GM23338 (cell line): ENCODE measurements around the gene TJAP1. TPM values are rescaled to one million over a fixed set of nuclear protein-coding genes. Genes with fewer than 3 reads are reported as not detected.

ENCODE experiments used
- ATAC-seq: fragments of 200-7000 bp; cut with Tn5 transposase; 3 replicates; pipeline ENCODE4 v1.9.1; 2020
- DNase-seq: peaks from one replicate; pipeline ENCODE4 v3.0.0-alpha.2; 2015; ENCODE audit warnings: low spot score
- H2AFZ ChIP-seq: fragments of 200-600 bp; sonication (generic); 2 replicates; pipeline ENCODE4 v1.8.0; 2016; ENCODE audit warnings: antibody characterized with exemption, mild to moderate bottlenecking, moderate library complexity
- H3F3A ChIP-seq: fragments of 200-600 bp; sonication (generic); replicated peaks from 2 replicates; pipeline ENCODE4 v1.8.0; 2017; ENCODE audit warnings: antibody characterized with exemption, mixed run types, low read depth
- H3K27ac ChIP-seq: fragments of 200-600 bp; sonication (generic); 2 replicates; pipeline ENCODE4 v1.6.1; 2016; ENCODE audit warnings: low read depth
- H3K27me3 ChIP-seq: fragments of 200-600 bp; sonication (generic); 2 replicates; pipeline ENCODE4 v1.8.0; 2016; ENCODE audit warnings: mild to moderate bottlenecking, mixed run types, moderate library complexity; ENCODE audit not compliant: insufficient read depth
- H3K36me3 ChIP-seq: fragments of 200-600 bp; sonication (generic); 2 replicates; pipeline ENCODE4 v1.8.0; 2016; ENCODE audit warnings: mild to moderate bottlenecking; ENCODE audit not compliant: insufficient read depth
- H3K4me1 ChIP-seq: fragments of 200-600 bp; sonication (generic); 2 replicates; pipeline ENCODE4 v1.8.0; 2016; ENCODE audit warnings: mild to moderate bottlenecking, moderate library complexity; ENCODE audit not compliant: insufficient read depth
- H3K4me2 ChIP-seq: fragments of 200-600 bp; sonication (generic); 2 replicates; pipeline ENCODE4 v1.7.1; 2017; ENCODE audit warnings: mixed run types
- H3K4me3 ChIP-seq: fragments of 200-600 bp; sonication (generic); 2 replicates; pipeline ENCODE4 v1.6.1; 2016; ENCODE audit warnings: mixed run types
- H3K79me2 ChIP-seq: fragments of 200-600 bp; sonication (generic); replicated peaks from 2 replicates; pipeline ENCODE4 v1.8.0; 2017; ENCODE audit warnings: mild to moderate bottlenecking; ENCODE audit not compliant: insufficient read depth
- H3K9me2 ChIP-seq: fragments of 200-600 bp; sonication (generic); 2 replicates; pipeline ENCODE4 v1.8.0; 2017; ENCODE audit not compliant: insufficient read depth
- H4K20me1 ChIP-seq: fragments of 200-600 bp; sonication (generic); replicated peaks from 2 replicates; pipeline ENCODE4 v1.8.0; 2017; ENCODE audit warnings: mild to moderate bottlenecking; ENCODE audit not compliant: insufficient read depth
- H3K27ac Mint-ChIP-seq: 2 replicates; pipeline ENCODE4 v1.8.0; 2020; ENCODE audit warnings: inconsistent platforms, mild to moderate bottlenecking, moderate library complexity, mixed read lengths
- H3K27me3 Mint-ChIP-seq: 3 replicates; pipeline ENCODE4 v1.8.0; 2022; ENCODE audit warnings: low read depth, mild to moderate bottlenecking, moderate library complexity, mixed read lengths, inconsistent platforms; ENCODE audit not compliant: insufficient read depth, poor library complexity
- H3K36me3 Mint-ChIP-seq: 3 replicates; pipeline ENCODE4 v1.8.0; 2021; ENCODE audit warnings: low read depth, mild to moderate bottlenecking, inconsistent platforms, moderate library complexity, mixed read lengths
- H3K4me1 Mint-ChIP-seq: 3 replicates; pipeline ENCODE4 v1.8.0; 2020; ENCODE audit warnings: mild to moderate bottlenecking, inconsistent platforms, mixed read lengths
- H3K4me3 Mint-ChIP-seq: 3 replicates; pipeline ENCODE4 v1.8.0; 2021; ENCODE audit warnings: moderate library complexity, mild to moderate bottlenecking, inconsistent platforms, mixed read lengths
- H3K9me3 Mint-ChIP-seq: 3 replicates; pipeline ENCODE4 v1.8.0; 2020; ENCODE audit warnings: moderate library complexity, mild to moderate bottlenecking, inconsistent platforms, mixed read lengths
- CREB1 ChIP-seq: fragments of 250-450 bp; sonication (Bioruptor Pico); IDR thresholded peaks from 2 replicates; pipeline ENCODE4 v1.5.0; 2020; ENCODE audit warnings: low read depth, mild to moderate bottlenecking, moderate library complexity
- CTCF ChIP-seq, 2 experiments: fragments of 200-600 bp in 1 of 2; sonication (generic) in 1 of 2; conservative IDR thresholded peaks; 2 replicates each; pipeline versions ENCODE4 v1.5.1 to v1.6.1; 2016 to 2017; ENCODE audit warnings: antibody characterized with exemption in 2 of 2, low read depth in 2 of 2, mild to moderate bottlenecking in 2 of 2, moderate library complexity in 1 of 2
- ETS1 ChIP-seq: IDR thresholded peaks from 2 replicates; pipeline ENCODE4 v1.6.1; 2016; ENCODE audit warnings: antibody characterized with exemption
- EZH2 ChIP-seq: fragments of 200-600 bp; sonication (generic); IDR thresholded peaks from one replicate; pipeline ENCODE4 v1.8.0; 2017; ENCODE audit warnings: antibody characterized with exemption, mild to moderate bottlenecking, low read depth; ENCODE audit not compliant: unreplicated experiment
- EZH2phosphoT487 ChIP-seq: fragments of 200-600 bp; sonication (generic); IDR thresholded peaks from one replicate; pipeline ENCODE4 v1.8.1; 2018; ENCODE audit warnings: antibody characterized with exemption; ENCODE audit not compliant: unreplicated experiment
- JUNB ChIP-seq: IDR thresholded peaks from one replicate; pipeline ENCODE4 v1.6.1; 2016; ENCODE audit warnings: antibody characterized with exemption; ENCODE audit not compliant: unreplicated experiment
- NANOG ChIP-seq: IDR thresholded peaks from 2 replicates; pipeline ENCODE4 v1.6.1; 2016; ENCODE audit warnings: antibody characterized with exemption, borderline replicate concordance
- POLR2AphosphoS5 ChIP-seq: IDR thresholded peaks from 2 replicates; pipeline ENCODE4 v1.6.1; 2016; ENCODE audit warnings: antibody characterized with exemption, low read depth
- REST ChIP-seq: IDR thresholded peaks from one replicate; pipeline ENCODE4 v1.6.1; 2018; ENCODE audit warnings: antibody characterized with exemption; ENCODE audit not compliant: unreplicated experiment
- STAT1 ChIP-seq: IDR thresholded peaks from one replicate; pipeline ENCODE4 v1.6.1; 2016; ENCODE audit warnings: antibody characterized with exemption; ENCODE audit not compliant: unreplicated experiment
- ZNF114 ChIP-seq: fragments of 250-450 bp; sonication (Bioruptor Pico); IDR thresholded peaks from 2 replicates; pipeline ENCODE4 v1.5.0; 2020; ENCODE audit warnings: mild to moderate bottlenecking, moderate library complexity
- ZNF331 ChIP-seq: fragments of 250-450 bp; sonication (Bioruptor Pico); IDR thresholded peaks from 2 replicates; pipeline ENCODE4 v1.5.0; 2020; ENCODE audit warnings: low read depth, mild to moderate bottlenecking, moderate library complexity
- ZNF462 ChIP-seq: fragments of 250-450 bp; sonication (Bioruptor Pico); IDR thresholded peaks from 2 replicates; pipeline ENCODE4 v1.5.0; 2020; ENCODE audit warnings: mild to moderate bottlenecking, moderate library complexity
- polyA plus RNA-seq: library from polyadenylated mRNA; unstranded; fragments of >200 nt; fragmentation: Nextera tagmentation; extraction: Ambion mirVana; gene quantifications from 2 replicates; pipeline ENCODE4 v1.2.1, GENCODE V29; 2016
- total RNA-seq: library from RNA; depleted of rRNA; stranded (reverse); fragments of >200 nt; shearing (Covaris generic); gene quantifications from 2 replicates; pipeline ENCODE4 v1.2.3, GENCODE V29; 2014

Gene TJAP1
- total and polyA plus RNA-seq, 2 experiments from 2014 or later = 17.6 to 34.3 TPM

- Mint-ChIP-seq H3K36me3 (no peaks in the 10 kb centered on the region; the same call in 2 of the 3 replicates), H3K4me1 (peaks cover 11% of the 10 kb centered on the region), H3K27me3 (peaks cover 8% of the 10 kb centered on the region), H3K27ac (no peak overlapping the region), H3K4me3 (no peak overlapping the region), H3K9me3 (no peaks in the 10 kb centered on the region)
- H3K4me2 ChIP-seq = no peak overlapping the region
- TF ChIP-seq EZH2 (no peak), POLR2AphosphoS5 (no peak), STAT1 (no peak), EZH2phosphoT487 (no peak), ZNF114 (CRISPR knock-in tag) (no peak), ZNF331 (CRISPR knock-in tag) (no peak), REST (no peak), ETS1 (no peak), ZNF462 (no peak), CTCF (conservative IDR thresholded peaks at IDR 0.05; ENCODE audit: low read depth in 2 of 2) (no peak), NANOG (no peak), JUNB (no peak), CREB1 (CRISPR knock-in tag) (no peak)
- peaks cover 6% of the 10 kb centered on the region; the same call in 1 of the 2 replicates for H3K4me1 ChIP-seq
- no peaks in the 10 kb centered on the region for H3F3A ChIP-seq
- H3K27ac ChIP-seq = no peak overlapping the region
- H2AFZ ChIP-seq = no peak overlapping the region
- H3K36me3 ChIP-seq = no peaks in the 10 kb centered on the region
- no peaks in the 10 kb centered on the region for H4K20me1 ChIP-seq
- no peak overlapping the region for H3K4me3 ChIP-seq
- ATAC-seq (no peak), DNase-seq (no peak)
- H3K79me2 ChIP-seq = no peaks in the 10 kb centered on the region
- no peaks in the 10 kb centered on the region for H3K27me3 ChIP-seq
- no peaks in the 10 kb centered on the region for H3K9me2 ChIP-seq
Measured at GRCh38 chr6:43472515-43472914, 4.9 kb upstream of the TJAP1 start.
